ENCODE data around the gene SMC1A.
"Not testable (repeated sequence)": the region's sequence is repeated elsewhere in the genome, so short reads cannot be mapped to it uniquely, and the experiment has no call there.

SMC1A gene

DNA sequence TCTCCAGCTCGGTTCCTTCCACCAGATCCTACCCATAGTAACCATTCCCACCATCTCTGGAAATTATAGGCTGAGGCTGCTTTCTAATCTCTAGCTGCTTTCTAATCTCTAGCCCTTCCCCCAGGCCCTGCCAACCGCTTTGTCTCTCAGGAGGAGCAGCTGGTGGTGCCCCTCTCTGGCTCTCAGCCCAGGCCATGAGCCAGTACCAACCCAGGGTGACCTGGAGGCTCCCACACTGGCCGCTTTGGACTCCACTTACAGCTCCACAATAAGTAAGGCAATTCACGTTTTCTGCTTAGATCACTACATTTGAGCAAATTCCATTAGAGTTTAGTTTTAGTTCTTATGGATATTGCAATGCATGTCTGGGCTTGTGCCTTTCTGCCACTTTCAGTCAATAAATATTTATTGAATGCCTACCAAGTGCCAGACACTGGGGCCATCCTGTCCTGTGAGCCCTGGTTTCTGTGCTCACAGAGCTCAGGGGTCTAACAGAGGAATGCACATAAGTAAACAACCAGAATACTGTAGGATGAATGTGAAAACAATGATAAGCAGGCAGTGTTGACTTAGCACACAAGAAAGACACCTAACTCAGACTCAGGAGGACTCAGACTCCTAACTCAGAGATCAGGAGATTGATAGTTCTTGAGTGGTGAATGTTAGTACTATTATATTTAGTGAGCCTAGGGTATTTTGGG is 38.9 kb downstream of the SMC1A start:
- Histone ChIP-seq H3K9me3 (ENCODE audit: control insufficient read depth in 5 of 5, low read length in 5 of 5) (no peaks in the 10 kb centered on the region), H3K36me3 (ENCODE audit: control insufficient read depth in 5 of 5, insufficient read depth in 5 of 5, low read length in 5 of 5) (peaks cover 14 to 66% (median 61%) of the 10 kb centered on the region in 5 donors), H3K4me1 (ENCODE audit: control insufficient read depth in 5 of 5, insufficient read depth in 5 of 5, low read length in 5 of 5) (no peaks in the 10 kb centered on the region), H3K27me3 (ENCODE audit: control insufficient read depth in 5 of 5, insufficient read depth in 4 of 5, low read length in 5 of 5) (no peaks in the 10 kb centered on the region), H3K27ac (ENCODE audit: low read depth, low read length) (no peak overlapping the region), H3K9ac (ENCODE audit: low read length in 5 of 5) (no peak overlapping the region), H3K4me3 (ENCODE audit: low read depth in 1 of 5, low read length in 5 of 5) (no peak overlapping the region)

DNA sequence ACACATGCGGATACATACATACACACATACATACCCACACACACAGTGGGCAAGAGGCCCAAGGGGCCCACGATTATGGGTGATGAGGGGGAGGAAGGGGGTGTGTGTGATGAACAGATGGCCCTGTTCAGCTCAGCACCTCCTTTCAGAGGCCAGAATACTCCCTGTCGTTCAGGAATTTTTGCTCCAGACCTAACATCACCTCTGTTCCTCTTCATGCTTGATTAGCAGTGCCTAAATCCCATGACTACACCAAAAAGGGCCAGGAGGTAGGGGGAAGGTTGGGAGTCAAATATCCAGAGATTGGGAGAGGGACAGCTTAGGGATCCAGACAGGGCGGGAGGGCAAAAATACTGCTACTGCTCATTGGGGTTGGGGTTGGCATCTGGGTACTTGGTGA is 42.7 kb downstream of the SMC1A start:
- Histone ChIP-seq H3K27ac (ENCODE audit: low read depth, low read length) (no peak overlapping the region), H3K36me3 (ENCODE audit: control insufficient read depth in 5 of 5, insufficient read depth in 5 of 5, low read length in 5 of 5) (peaks cover 14 to 79% (median 65%) of the 10 kb centered on the region in 5 donors), H3K9me3 (ENCODE audit: control insufficient read depth in 5 of 5, low read length in 5 of 5) (no peaks in the 10 kb centered on the region), H3K9ac (ENCODE audit: low read length in 5 of 5) (no peak overlapping the region), H3K4me3 (ENCODE audit: low read depth in 1 of 5, low read length in 5 of 5) (no peak overlapping the region), H3K27me3 (ENCODE audit: control insufficient read depth in 5 of 5, insufficient read depth in 4 of 5, low read length in 5 of 5) (no peaks in the 10 kb centered on the region), H3K4me1 (ENCODE audit: control insufficient read depth in 5 of 5, insufficient read depth in 5 of 5, low read length in 5 of 5) (no peaks in the 10 kb centered on the region)

DNA sequence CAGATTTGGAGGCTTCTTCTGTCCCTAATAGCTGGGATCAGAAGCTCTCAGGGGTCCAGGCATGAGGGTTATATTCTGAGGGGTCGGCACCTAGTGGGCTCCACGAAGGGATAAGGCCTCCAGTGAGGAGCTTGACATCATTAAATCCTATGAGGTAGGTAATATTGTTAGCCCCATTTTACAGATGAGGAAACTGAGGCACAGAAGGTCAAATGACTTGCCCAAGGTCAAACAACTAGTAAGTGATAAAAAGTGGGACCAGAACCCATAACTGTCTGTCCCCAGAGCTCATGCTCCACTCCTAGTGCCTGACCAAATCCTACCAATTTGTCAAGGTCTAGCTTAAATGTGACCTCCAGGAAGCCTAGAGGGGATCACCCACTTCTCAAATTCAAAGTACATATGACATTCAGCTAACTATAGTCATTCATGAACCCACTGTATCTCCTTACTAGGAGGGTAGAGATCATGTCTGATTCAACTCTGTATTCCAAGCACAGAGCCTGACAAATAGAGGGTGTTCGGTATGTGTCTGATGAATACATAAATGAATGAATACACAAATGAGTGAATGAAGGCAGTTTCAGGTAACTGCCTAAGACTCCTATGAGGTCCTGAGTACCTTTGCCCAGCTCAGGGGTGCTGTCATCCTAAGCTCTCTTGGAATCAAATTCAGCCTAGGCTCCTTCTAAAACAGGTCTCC is 43.3 kb downstream of the SMC1A start:
- no peaks in the 10 kb centered on the region for H3K4me1 ChIP-seq (ENCODE audit: control insufficient read depth in 5 of 5, insufficient read depth in 5 of 5, low read length in 5 of 5)
- no peaks in the 10 kb centered on the region for H3K27me3 ChIP-seq (ENCODE audit: control insufficient read depth in 5 of 5, insufficient read depth in 4 of 5, low read length in 5 of 5)
- no peak overlapping the region for H3K9ac ChIP-seq (ENCODE audit: low read length in 5 of 5)
- H3K9me3 ChIP-seq (ENCODE audit: control insufficient read depth in 5 of 5, low read length in 5 of 5), result no peaks in the 10 kb centered on the region
- H3K4me3 ChIP-seq (ENCODE audit: low read depth in 1 of 5, low read length in 5 of 5), result no peak overlapping the region
- peaks cover 14 to 73% (median 63%) of the 10 kb centered on the region in 5 donors for H3K36me3 ChIP-seq (ENCODE audit: control insufficient read depth in 5 of 5, insufficient read depth in 5 of 5, low read length in 5 of 5)
- H3K27ac ChIP-seq (ENCODE audit: low read depth, low read length), result no peak overlapping the region

DNA sequence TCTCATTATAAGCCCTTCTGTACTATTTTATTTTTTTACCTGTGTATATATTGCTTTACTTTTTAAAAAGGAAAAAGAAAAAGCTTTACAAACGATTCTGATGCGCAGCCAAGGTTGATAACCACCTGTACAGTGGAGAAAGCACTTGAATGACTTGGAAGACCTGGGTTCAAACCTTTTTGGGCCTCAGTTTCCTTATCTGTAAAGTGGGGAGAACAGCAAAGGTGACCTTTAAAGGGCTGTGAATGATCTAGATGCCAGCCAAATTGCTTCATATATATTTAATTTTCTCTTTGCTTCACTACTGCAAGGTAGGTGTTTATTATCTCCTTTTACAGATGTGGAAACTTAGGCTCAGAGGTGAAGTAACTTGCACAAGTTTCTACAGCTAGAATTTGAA is 45.0 kb downstream of the SMC1A start:
- H3K27me3 ChIP-seq (ENCODE audit: control insufficient read depth in 5 of 5, insufficient read depth in 4 of 5, low read length in 5 of 5), result no peaks in the 10 kb centered on the region
- H3K4me1 ChIP-seq (ENCODE audit: control insufficient read depth in 5 of 5, insufficient read depth in 5 of 5, low read length in 5 of 5), result no peaks in the 10 kb centered on the region
- no peak overlapping the region for H3K27ac ChIP-seq (ENCODE audit: low read depth, low read length)
- no peaks in the 10 kb centered on the region for H3K9me3 ChIP-seq (ENCODE audit: control insufficient read depth in 5 of 5, low read length in 5 of 5)
- H3K9ac ChIP-seq (ENCODE audit: low read length in 5 of 5), result no peak overlapping the region
- peaks cover 11 to 57% (median 47%) of the 10 kb centered on the region in 5 donors for H3K36me3 ChIP-seq (ENCODE audit: control insufficient read depth in 5 of 5, insufficient read depth in 5 of 5, low read length in 5 of 5)
- no peak overlapping the region for H3K4me3 ChIP-seq (ENCODE audit: low read depth in 1 of 5, low read length in 5 of 5)

DNA sequence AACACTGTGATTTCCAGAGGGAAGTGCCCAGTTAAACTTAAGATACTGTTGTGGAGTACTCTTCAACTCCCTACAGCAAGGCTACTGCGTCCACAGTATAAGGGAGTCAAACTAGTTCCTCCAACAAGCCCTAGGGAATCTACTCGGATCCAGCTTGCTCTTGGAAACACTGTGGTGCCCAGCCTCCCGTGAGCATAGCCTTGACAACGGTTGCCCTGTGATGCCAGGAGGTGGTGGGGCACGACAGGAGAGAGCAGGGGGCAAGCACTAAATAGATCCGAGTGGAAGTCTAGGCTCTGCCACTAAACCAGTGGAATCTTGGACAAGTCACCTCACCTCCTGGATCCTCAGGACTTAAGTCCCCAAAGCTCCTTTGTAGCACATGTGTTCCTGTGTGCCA is 45.6 kb downstream of the SMC1A start:
- Histone ChIP-seq H3K27me3 (ENCODE audit: control insufficient read depth in 5 of 5, insufficient read depth in 4 of 5, low read length in 5 of 5) (no peaks in the 10 kb centered on the region), H3K27ac (ENCODE audit: low read depth, low read length) (no peak overlapping the region), H3K36me3 (ENCODE audit: control insufficient read depth in 5 of 5, insufficient read depth in 5 of 5, low read length in 5 of 5) (peaks cover 11 to 51% (median 41%) of the 10 kb centered on the region in 5 donors), H3K9me3 (ENCODE audit: control insufficient read depth in 5 of 5, low read length in 5 of 5) (no peaks in the 10 kb centered on the region), H3K9ac (ENCODE audit: low read length in 5 of 5) (no peak overlapping the region), H3K4me3 (ENCODE audit: low read depth in 1 of 5, low read length in 5 of 5) (no peak overlapping the region), H3K4me1 (ENCODE audit: control insufficient read depth in 5 of 5, insufficient read depth in 5 of 5, low read length in 5 of 5) (no peaks in the 10 kb centered on the region)

DNA sequence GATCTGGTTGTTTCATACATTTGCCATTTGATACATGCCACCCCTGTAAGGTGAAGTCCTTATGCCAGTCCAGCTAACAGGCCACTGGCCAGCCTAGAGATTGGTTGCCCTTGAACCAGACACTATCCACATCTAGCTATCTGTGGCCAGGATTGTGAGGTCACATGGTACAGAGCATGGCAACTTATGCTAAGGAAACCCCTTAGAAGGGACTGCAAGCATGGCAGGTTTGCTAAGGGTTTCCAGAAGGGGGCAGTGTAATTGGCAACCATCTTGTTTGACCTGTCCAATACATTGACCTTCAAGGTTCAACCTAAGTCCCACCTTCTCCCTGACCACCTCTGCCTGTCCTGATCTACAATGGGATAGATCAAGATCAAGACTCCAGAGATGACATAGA is 47.5 kb downstream of the SMC1A start:
- no peaks in the 10 kb centered on the region for H3K27me3 ChIP-seq (ENCODE audit: control insufficient read depth in 5 of 5, insufficient read depth in 4 of 5, low read length in 5 of 5)
- peaks cover 5 to 9% (median 9%) of the 10 kb centered on the region in 5 donors for H3K9me3 ChIP-seq (ENCODE audit: control insufficient read depth in 5 of 5, low read length in 5 of 5)
- no peaks in the 10 kb centered on the region for H3K4me1 ChIP-seq (ENCODE audit: control insufficient read depth in 5 of 5, insufficient read depth in 5 of 5, low read length in 5 of 5)
- peaks cover 11 to 31% (median 21%) of the 10 kb centered on the region in 5 donors for H3K36me3 ChIP-seq (ENCODE audit: control insufficient read depth in 5 of 5, insufficient read depth in 5 of 5, low read length in 5 of 5)
- no peak overlapping the region for H3K9ac ChIP-seq (ENCODE audit: low read length in 5 of 5)
- H3K4me3 ChIP-seq (ENCODE audit: low read depth in 1 of 5, low read length in 5 of 5), result no peak overlapping the region
- no peak overlapping the region for H3K27ac ChIP-seq (ENCODE audit: low read depth, low read length)

DNA sequence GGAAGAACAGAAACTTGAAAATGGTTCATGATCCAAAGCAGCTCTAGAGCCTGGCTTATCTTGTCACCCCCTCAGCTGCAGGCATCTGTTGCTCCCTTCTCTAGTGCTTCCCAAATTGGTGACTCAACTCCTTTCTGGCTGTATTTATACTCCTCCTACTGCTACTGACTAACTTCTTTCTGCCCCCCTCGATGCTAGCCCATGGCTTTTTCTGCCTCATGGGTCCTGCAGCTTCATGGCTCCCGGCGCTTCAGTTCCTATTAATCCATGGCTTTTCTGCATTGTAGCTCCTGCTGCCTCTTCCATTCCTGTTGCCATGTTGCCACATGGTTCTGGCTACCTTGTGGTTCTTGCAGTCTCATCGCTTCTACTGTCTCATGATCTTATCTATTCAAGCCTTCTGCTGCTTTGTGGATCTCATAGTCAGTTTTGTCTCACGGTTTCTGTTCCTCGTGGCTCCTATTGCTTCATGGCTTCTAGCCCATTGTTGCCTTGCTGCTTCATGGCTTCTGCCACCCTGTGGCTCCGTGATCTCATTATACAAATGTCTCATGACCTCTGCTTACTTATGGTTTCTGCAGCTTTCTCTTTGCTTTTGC is 48.1 kb downstream of the SMC1A start:
- Histone ChIP-seq H3K27me3 (ENCODE audit: control insufficient read depth in 5 of 5, insufficient read depth in 4 of 5, low read length in 5 of 5) (no peaks in the 10 kb centered on the region), H3K36me3 (ENCODE audit: control insufficient read depth in 5 of 5, insufficient read depth in 5 of 5, low read length in 5 of 5) (peaks cover 9 to 25% (median 15%) of the 10 kb centered on the region in 5 donors), H3K4me1 (ENCODE audit: control insufficient read depth in 5 of 5, insufficient read depth in 5 of 5, low read length in 5 of 5) (no peaks in the 10 kb centered on the region), H3K27ac (ENCODE audit: low read depth, low read length) (no peak overlapping the region), H3K9ac (ENCODE audit: low read length in 5 of 5) (no peak overlapping the region), H3K4me3 (ENCODE audit: low read depth in 1 of 5, low read length in 5 of 5) (no peak overlapping the region), H3K9me3 (ENCODE audit: control insufficient read depth in 5 of 5, low read length in 5 of 5) (peaks cover 5 to 15% (median 12%) of the 10 kb centered on the region in 5 donors)

DNA sequence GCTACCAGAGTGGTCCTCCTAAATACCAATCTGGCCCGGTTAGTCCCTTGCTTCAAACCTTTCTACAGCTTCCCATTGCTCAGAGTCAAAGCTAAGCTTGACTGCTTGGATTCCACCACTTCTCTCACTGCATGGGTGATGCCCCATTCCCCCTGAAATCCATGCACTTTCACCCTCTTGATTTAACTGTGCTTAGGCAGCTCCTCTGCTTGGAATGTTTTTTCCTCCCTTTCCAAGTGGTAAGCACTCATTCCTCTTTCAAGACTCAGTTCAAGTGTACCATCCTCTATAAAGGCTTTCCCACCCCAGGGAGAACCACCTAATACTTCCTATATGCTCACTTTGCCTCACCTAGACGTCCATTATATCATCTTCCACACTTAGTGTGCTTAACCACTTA is 49.1 kb downstream of the SMC1A start:
- Histone ChIP-seq H3K4me1 (ENCODE audit: control insufficient read depth in 5 of 5, insufficient read depth in 5 of 5, low read length in 5 of 5) (no peaks in the 10 kb centered on the region), H3K9ac (ENCODE audit: low read length in 5 of 5) (no peak overlapping the region), H3K9me3 (ENCODE audit: control insufficient read depth in 5 of 5, low read length in 5 of 5) (peaks cover 5 to 19% (median 14%) of the 10 kb centered on the region in 5 donors), H3K36me3 (ENCODE audit: control insufficient read depth in 5 of 5, insufficient read depth in 5 of 5, low read length in 5 of 5) (peaks cover 0 to 15% (median 5%) of the 10 kb centered on the region in 5 donors), H3K27me3 (ENCODE audit: control insufficient read depth in 5 of 5, insufficient read depth in 4 of 5, low read length in 5 of 5) (no peaks in the 10 kb centered on the region), H3K4me3 (ENCODE audit: low read depth in 1 of 5, low read length in 5 of 5) (no peak overlapping the region), H3K27ac (ENCODE audit: low read depth, low read length) (no peak overlapping the region)

DNA sequence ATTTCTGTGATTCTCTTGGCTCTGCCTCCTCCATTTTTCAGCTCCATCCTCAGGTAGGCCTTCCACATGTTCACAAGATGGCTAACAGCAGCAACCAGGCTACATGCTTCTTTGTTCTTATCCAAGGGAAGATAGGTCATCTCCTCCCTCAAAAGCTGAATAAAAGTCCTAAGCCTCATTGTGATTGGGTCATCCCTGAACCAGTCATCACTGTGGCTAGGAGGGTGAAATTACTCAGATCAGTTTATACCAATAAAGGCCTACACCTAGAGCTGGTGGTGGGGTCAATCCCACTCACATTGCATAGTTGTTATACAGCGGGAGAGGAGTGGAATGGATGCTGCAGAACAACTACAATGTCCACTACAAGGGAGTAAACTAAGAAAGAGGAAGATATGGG is 56.0 kb downstream of the SMC1A start:
- not testable (repeated sequence) for H3K27me3 ChIP-seq (ENCODE audit: control insufficient read depth in 5 of 5, insufficient read depth in 4 of 5, low read length in 5 of 5); H3K36me3 ChIP-seq (ENCODE audit: control insufficient read depth in 5 of 5, insufficient read depth in 5 of 5, low read length in 5 of 5)

DNA sequence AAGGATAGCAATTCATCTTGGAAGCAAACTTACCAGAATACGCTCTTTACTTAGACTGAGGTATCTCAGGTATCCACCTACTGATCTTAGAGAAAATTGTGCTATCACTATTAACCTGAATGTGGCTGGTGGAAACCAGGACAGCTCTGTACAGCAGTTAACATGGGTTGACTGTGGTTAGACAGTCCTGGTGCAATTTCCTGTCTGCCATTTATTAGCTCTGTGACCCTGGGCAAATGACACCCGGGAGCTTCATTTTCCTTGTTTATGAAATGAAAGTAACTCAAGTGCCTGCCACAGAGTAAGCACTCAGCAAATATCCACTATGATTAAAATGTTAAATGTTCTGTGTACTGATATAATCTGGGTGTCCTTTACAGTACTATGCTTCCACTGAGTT is 60.0 kb downstream of the SMC1A start:
- H3K27ac ChIP-seq (ENCODE audit: low read depth, low read length), result no peak overlapping the region
- no peaks in the 10 kb centered on the region for H3K4me1 ChIP-seq (ENCODE audit: control insufficient read depth in 5 of 5, insufficient read depth in 5 of 5, low read length in 5 of 5)
- H3K36me3 ChIP-seq (ENCODE audit: control insufficient read depth in 5 of 5, insufficient read depth in 5 of 5, low read length in 5 of 5), result peaks cover 0 to 5% (median 0%) of the 10 kb centered on the region in 5 donors
- no peak overlapping the region for H3K9ac ChIP-seq (ENCODE audit: low read length in 5 of 5)
- H3K4me3 ChIP-seq (ENCODE audit: low read depth in 1 of 5, low read length in 5 of 5), result no peak overlapping the region
- peaks cover 0 to 5% (median 0%) of the 10 kb centered on the region in 5 donors for H3K27me3 ChIP-seq (ENCODE audit: control insufficient read depth in 5 of 5, insufficient read depth in 4 of 5, low read length in 5 of 5)
- H3K9me3 ChIP-seq (ENCODE audit: control insufficient read depth in 5 of 5, low read length in 5 of 5), result no peaks in the 10 kb centered on the region

More for the DNA sequence above, 56.0 kb downstream of the SMC1A start:
- H3K9me3 ChIP-seq (ENCODE audit: control insufficient read depth in 5 of 5, low read length in 5 of 5), result peaks cover 10 to 26% (median 17%) of the 10 kb centered on the region in 5 donors
- H3K4me1 ChIP-seq (ENCODE audit: control insufficient read depth in 5 of 5, insufficient read depth in 5 of 5, low read length in 5 of 5); H3K27ac ChIP-seq (ENCODE audit: low read depth, low read length); H3K4me3 ChIP-seq (ENCODE audit: low read depth in 1 of 5, low read length in 5 of 5); H3K9ac ChIP-seq (ENCODE audit: low read length in 5 of 5): not testable (repeated sequence)
